Measurements from ENCODE around the gene RPL18. TPM values are rescaled to one million over a fixed set of nuclear protein-coding genes. Genes with fewer than 3 reads are reported as not detected.

Gene RPL18
- total and polyA plus RNA-seq, 9 of the 15 experiments (the other 6 are each of a cell fraction or from before 2014, with no cell fraction given) = 312 to 2,635 (median 1,653) TPM

- peak overlapping the region; percentile 86 for H2AFZ ChIP-seq (ENCODE audit: low read depth, low read length)
- H3K4me1 ChIP-seq (replicated peaks in 1 of 2; ENCODE audit: control insufficient read depth in 2 of 2, insufficient read depth in 2 of 2, low read length in 2 of 2) = peaks cover 44 to 86% of the 10 kb centered on the region in 2 experiments
- no peaks in the 10 kb centered on the region for H3K27me3 ChIP-seq (ENCODE audit: control insufficient read depth in 2 of 2, insufficient read depth in 2 of 2, low read length in 2 of 2)
- ATAC-seq (peak; percentile 61), DNase-seq (ENCODE audit: extremely low read depth in 1 of 4, low spot score in 3 of 4) (peak; percentile 82 to 98 (median 86)), FAIRE-seq (peak; percentile 79)
- 2% methylated on average over 30 of the region's 37 CpGs for WGBS (ENCODE audit: insufficient coverage, low coverage, missing lambda C conversion rate)
- H3K4me2 ChIP-seq (ENCODE audit: insufficient read depth, low read length) = peak overlapping the region; percentile 88
- in situ Hi-C loops (cut with MboI) (no loop called here), intact Hi-C loops (cut with micrococcal nuclease) (no loop called here)
- H3K9ac ChIP-seq (ENCODE audit: insufficient read depth in 1 of 2, low read depth in 2 of 2, low read length in 2 of 2) = peak overlapping the region; percentile 79 to 89
- no peaks in the 10 kb centered on the region; the same call in 2 of the 3 replicates for H3K36me3 ChIP-seq (ENCODE audit: control insufficient read depth, insufficient read depth, low read length)
- H3K9me3 ChIP-seq (replicated peaks; ENCODE audit: control insufficient read depth, insufficient read depth, low read depth, low read length) = no peaks in the 10 kb centered on the region
- H4K20me1 ChIP-seq (replicated peaks; ENCODE audit: control insufficient read depth, insufficient read depth, low read length) = 0 out of 2 replicates have a peak, but pooled peaks cover 4% of the 10 kb centered on the region
- H3K79me2 ChIP-seq (ENCODE audit: control insufficient read depth, insufficient read depth, low read length) = peaks cover 23% of the 10 kb centered on the region; the same call in 2 of the 3 replicates
- peaks cover 4% of the 10 kb centered on the region for H3K9me1 ChIP-seq (ENCODE audit: control insufficient read depth, insufficient read depth, low read length)
- TSS peak; percentile 82 for BruUV-seq (replicated peaks)
- ChIA-PET POLR2A (interaction anchor here (0.6 to 2.4 kb wide), 7 partner anchors 10 to 330 kb away, joined by 3 to 13 read pairs (median 4); partner anchors contain the start of gene DHDH), CTCF (ENCODE audit: low intra/inter-chr PET ratio) (interaction anchor here (0.7 kb wide), 1 partner anchor 129 kb away, joined by 4 read pairs; no protein-coding TSS in a partner anchor)
- peak overlapping the region; percentile 51 for H3K4me3 ChIP-seq
- H3K27ac ChIP-seq (ENCODE audit: extremely low read depth, low read depth, low read length) = peak overlapping the region; percentile 88
- TF ChIP-seq PRDM10 (IDR thresholded peaks at IDR 0.05; ENCODE audit: partially characterized antibody) (peak; percentile 87), CTBP1 (IDR thresholded peaks at IDR 0.05; ENCODE audit: borderline replicate concordance) (peak; percentile 2; the same call in 1 of the 2 replicates), FOS (IDR thresholded peaks at IDR 0.05; ENCODE audit: extremely low read depth, insufficient read length) (no peak), PTRF (tag; IDR thresholded peaks at IDR 0.05) (no peak), GMEB1 (CRISPR knock-in tag; IDR thresholded peaks at IDR 0.05) (peak; percentile 70), SOX6 (IDR thresholded peaks at IDR 0.05) (peak; percentile 71), ZBTB17 (CRISPR knock-in tag; IDR thresholded peaks at IDR 0.05) (peak; percentile 70; the same call in 1 of the 2 replicates), TBL1XR1 (IDR thresholded peaks at IDR 0.05; ENCODE audit: low read length in 2 of 2) (peak in 1 of 2 experiments; percentile 70; a peak in 2 of 4 replicates), MECOM (CRISPR knock-in tag; IDR thresholded peaks at IDR 0.05) (no peak), NFRKB (IDR thresholded peaks at IDR 0.05; ENCODE audit: low read depth) (peak; percentile 31; the same call in 1 of the 2 replicates), RBM34 (IDR thresholded peaks at IDR 0.05; ENCODE audit: borderline replicate concordance, insufficient read depth, low read length) (no peak), ZNF146 (CRISPR knock-in tag; IDR thresholded peaks at IDR 0.05; ENCODE audit: unreplicated experiment) (no peak), NFXL1 (CRISPR knock-in tag; IDR thresholded peaks at IDR 0.05) (no peak), ZBTB12 (CRISPR knock-in tag; IDR thresholded peaks at IDR 0.05) (no peak), ZBTB8A (IDR thresholded peaks at IDR 0.05; ENCODE audit: partially characterized antibody) (no peak)
These were observed 15.7 kb upstream of the RPL18 start for GRCh38 chr19:48634424-48635262.

All from K562 (cell line).